DMS53 treated with DMSO at 0.1 percent for 48 hours (cell line): ENCODE measurements around the gene SP2.

Experiments used
- DNase-seq: peaks from one replicate; lab custom pipeline; 2025; ENCODE audit not compliant: unreplicated experiment; lab: John Stamatoyannopoulos, UW

SP2 gene

GRCh38 chr17:47895856-47896671, at the start of gene SP2:
SP2 (plus strand) TSS chr17:47896236; CDS start chr17:47896287, 51 bp downstream.
- DNase-seq: peak; percentile 100

DNA sequence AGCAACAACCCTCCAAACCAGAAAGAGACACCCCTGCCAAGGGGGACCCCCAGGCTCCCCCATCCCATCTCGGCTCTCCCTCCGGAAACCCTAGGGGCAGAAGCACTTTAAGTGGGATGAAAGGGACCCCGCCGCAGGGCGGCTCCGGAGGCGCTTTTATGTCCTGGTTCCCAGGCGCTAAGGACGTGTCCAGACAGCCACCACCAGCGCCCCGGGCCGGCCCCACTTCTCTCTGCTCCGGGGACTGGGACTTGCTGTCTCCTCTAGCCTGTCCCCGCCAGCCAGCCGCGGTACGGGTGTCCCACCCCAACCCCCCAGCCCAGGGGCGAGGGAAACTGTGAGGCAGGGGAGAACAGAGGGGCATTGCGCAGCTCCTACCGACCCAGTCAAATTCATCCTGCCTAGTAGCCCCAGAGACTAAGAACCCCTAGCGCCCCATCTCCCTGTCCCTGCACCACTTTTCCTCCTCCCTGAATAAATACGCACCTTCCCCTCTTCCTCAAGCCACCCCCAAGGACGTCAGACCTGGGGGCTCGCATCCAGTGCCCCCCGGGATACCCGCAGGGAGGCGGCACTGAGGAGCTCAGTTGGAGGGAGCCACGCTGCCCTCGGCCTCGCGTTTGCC, 49.2 kb upstream of the SP2 start:
- DNase-seq: no peak

GRCh38 chr17:47847341-47848197, 48.5 kb upstream of the SP2 start:
- DNase-seq: no peak

GRCh38 chr17:47848198-47848513, 47.9 kb upstream of the SP2 start:
- no peak for DNase-seq

GRCh38 chr17:47850373-47850691, 45.7 kb upstream of the SP2 start:
- peak; percentile 43 for DNase-seq

- peak; percentile 89 for DNase-seq
Observed at GRCh38 chr17:47850692-47851573, 45.1 kb upstream of the SP2 start, which contains the start of gene SP6. SP6 (minus strand) TSS chr17:47851163; CDS start chr17:47848429, 2,734 bp downstream.

DNA sequence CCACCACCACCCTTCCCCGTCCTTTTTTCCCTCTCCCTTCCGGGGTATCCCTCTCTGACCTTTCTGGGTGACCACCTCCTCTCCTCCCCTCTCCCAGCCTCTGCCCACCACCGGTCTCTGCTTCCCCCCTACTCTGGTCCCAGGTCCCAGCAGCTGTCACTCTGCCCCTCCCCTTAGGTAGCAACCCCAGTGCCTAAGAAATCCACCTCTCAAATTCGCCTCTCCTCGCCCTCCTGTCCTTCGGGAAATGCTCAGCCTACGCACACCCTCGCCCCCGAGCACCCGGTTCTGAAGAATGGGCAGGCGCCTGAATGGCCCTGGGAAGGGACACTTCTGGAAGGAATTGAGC, 44.3 kb upstream of the SP2 start:
- no peak for DNase-seq

- no peak for DNase-seq
Observed at GRCh38 chr17:47852113-47852949, 43.7 kb upstream of the SP2 start.

GRCh38 chr17:47853616-47854015, 42.4 kb upstream of the SP2 start:
- DNase-seq: no peak

DNA sequence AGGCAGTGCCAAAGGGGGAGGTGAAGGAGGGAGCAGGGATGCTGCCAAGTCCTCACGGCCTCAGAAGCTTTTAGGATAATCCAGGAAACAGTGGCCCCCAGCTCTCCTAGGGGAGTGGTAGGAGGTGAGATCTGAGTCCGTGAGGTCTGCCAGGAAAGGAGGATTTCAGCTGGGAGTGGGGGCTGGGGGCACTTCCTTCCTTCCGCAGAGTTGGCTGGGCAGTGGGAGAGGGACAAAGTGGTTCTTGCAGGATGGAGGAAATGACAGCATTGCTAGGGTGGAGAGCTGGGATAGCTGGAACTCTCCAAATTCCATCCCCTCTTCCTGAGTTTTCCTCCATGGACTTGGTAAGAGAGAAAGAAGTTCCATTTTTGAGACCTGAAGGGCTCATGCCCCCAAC, 40.3 kb upstream of the SP2 start:
- DNase-seq: no peak

DNA sequence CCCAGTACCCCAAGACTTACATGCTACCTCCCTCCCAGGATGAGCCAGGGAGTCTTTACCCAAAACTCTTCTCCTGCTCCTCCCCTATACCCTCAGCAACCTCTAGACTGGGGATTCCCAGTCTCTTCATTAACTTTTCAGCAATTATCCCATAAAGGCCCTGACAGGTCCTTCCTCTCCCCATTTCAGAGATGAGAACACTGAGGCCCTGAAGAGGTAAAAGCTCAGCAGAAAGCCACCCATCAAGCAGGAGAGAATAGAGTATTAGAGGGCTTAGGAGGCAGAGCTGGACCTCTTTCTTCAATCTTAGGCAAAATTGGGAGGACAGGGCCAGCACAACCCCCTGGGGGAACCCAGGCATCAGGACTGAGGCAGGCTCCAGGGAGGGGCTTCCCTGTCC, 39.2 kb upstream of the SP2 start:
- no peak for DNase-seq

DNA sequence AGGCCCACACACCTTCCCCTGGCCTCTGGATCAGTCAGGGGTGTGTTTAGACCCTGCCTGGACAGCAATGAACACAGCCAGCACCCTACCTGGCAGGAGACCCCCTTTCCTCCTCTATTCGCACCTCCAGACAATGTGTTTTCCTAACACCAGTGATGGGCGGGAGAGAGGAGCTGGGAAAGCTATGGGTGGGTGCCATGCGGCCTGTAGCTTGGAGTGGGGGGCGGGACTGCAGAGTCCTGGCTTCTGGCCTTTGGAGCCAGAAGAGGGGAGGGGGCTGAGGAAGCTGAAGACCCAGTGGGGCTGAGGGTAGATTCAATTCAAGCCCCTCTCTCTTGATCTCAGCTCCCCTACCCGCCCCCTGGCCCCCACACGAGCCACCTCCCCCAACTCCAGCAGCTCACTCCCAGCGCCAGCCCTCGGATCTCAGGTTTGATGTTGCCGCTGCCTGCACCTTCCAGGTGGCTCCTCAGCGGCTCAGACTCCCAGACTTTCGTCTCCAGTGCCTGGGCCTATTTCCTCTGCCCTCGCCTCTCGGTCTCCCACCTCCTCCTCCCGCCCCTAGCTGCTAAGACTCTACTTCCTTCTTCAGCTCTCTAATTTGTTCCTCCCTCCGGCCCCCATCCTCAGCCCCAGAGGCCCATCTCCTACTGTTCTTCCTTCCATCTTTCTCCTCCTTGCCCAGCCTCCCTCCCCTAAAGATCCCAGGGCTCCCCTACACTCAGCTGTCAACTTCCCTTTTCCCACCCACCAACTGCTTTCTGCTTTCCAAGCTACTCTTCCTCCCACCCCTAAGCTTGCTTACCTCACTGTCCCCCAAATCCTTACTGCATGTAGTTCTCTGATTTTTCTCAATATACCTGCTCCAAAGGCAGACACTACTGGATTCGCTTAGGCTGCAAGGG, 38.2 kb upstream of the SP2 start:
- no peak for DNase-seq

DNA sequence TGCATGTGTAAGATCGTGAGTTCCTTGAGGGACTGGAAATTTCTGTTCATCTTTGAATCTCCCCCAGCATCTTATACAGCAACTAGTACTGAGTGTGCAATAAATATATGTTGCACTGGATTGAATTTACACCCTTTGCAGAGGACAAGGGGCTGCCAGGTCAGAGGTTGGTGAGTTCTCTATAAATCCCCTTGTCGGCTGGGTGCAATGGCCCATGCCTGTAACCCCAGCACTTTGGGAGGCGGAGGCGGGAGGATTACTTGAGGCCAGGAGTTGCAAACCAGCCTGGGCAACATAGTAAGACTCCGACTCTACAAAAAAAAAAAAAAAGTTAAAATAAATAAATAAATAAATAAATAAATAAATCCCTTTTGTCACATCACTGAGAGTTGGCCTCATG, 35.6 kb upstream of the SP2 start:
- no peak for DNase-seq

- DNase-seq: no peak
Observed at GRCh38 chr17:47862621-47863440, 33.2 kb upstream of the SP2 start.

DNA sequence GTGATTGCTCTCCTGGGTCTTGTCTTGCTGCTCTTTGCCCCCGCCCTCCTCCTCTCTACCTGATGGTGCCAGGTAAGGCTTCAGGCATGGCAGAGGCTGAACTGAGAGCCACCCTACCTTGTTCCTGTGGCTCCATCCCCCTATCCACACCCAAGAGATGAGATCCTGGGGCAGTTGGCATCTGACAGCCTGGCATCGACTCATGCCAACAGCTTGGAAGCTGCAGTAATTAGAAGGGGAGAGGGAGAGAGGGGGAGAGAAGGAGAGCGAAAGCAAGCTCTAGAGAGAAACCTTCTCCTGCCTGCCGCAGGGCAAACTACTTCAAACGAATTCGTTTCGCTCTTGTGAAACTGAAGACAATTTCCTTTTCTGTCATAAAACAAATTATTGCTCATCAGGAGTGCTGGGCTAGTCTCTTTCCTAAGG, 31.2 kb upstream of the SP2 start:
- no peak for DNase-seq

GRCh38 chr17:47866941-47867340, 29.1 kb upstream of the SP2 start:
- no peak for DNase-seq

DNA sequence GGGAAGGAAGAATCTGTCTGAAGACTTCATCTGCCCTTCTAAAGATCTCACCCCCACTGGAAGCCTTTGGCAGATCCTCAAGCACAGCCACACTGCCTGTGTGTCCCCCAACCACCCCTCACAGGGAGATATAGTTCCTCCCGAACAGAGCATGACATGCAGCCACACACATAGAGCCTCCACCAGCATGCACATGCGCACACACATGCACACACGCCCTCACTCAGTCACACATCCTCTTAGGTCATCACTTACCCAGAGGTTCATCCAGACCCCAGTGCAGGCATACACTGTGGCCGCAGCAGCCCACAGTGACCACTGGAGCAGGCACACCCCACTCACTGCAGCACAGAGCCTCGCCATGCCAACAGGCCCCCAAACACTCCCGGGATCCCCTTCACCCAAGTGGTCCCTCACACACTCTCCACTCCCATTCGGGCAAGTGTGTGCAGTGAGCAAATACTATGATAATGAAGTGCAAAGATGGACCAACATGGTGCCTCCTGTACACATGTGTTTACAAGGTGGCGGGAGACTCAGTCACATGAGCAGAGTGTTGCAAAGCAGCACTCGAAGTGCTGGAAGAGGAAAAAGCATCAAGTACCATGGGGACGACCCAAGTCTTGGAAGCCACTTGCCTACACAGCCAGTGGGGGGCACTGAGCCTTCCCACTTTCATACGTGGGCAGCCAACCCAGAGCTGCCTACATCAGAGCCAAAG, 28.1 kb upstream of the SP2 start:
- DNase-seq: no peak

DNA sequence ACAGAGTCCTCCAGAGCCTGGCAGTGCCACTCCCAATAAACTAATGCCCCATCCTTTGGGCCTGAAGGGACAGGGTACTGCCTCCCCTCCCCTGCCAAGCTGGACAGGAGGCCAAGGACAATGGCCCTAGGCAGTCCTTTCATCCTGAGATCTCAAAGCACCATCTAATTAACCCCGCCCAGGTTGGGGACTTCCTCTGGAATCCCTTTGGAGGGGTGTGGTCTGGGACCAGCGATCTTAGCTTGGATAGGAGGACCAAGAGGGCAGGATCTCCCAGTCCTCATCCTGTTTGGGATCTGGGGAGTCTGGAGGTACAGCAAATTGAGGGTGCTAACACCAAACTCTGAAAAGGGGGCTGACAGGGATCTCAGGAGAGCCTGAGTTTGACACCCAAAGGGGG, 26.9 kb upstream of the SP2 start:
- no peak for DNase-seq
